HEK293T (cell line): Measurements from ENCODE around the gene FANCD2.

Experiments
- CTBP1 ChIP-seq: fragments of 450-650 bp; IDR thresholded peaks from 2 replicates; pipeline ENCODE4 v1.6.1; 2016; ENCODE audit warnings: borderline replicate concordance
- FOXA1 ChIP-seq: fragments of 450-650 bp; IDR thresholded peaks from 2 replicates; pipeline ENCODE4 v1.6.1; 2016; ENCODE audit warnings: mild to moderate bottlenecking
- FOXK2 ChIP-seq: fragments of 450-650 bp; IDR thresholded peaks from 2 replicates; pipeline ENCODE4 v1.6.1; 2016; ENCODE audit warnings: mild to moderate bottlenecking
- FOXM1 ChIP-seq: fragments of 450-650 bp; IDR thresholded peaks from 2 replicates; pipeline ENCODE4 v1.6.1; 2017; ENCODE audit warnings: mild to moderate bottlenecking, borderline replicate concordance
- HDGF ChIP-seq: fragments of 450-650 bp; IDR thresholded peaks from 2 replicates; pipeline ENCODE4 v1.6.1; 2017; ENCODE audit warnings: antibody characterized with exemption, borderline replicate concordance
- LEF1 ChIP-seq: fragments of 450-650 bp; IDR thresholded peaks from 2 replicates; pipeline ENCODE4 v1.6.1; 2017; ENCODE audit warnings: mild to moderate bottlenecking, borderline replicate concordance
- SP1 ChIP-seq: fragments of 450-650 bp; IDR thresholded peaks from 2 replicates; pipeline ENCODE4 v1.6.1; 2017
- SUZ12 ChIP-seq: fragments of 450-650 bp; IDR thresholded peaks from 2 replicates; pipeline ENCODE4 v1.6.1; 2016; ENCODE audit warnings: mild to moderate bottlenecking
- TARDBP ChIP-seq: fragments of 450-650 bp; IDR thresholded peaks from 2 replicates; pipeline ENCODE4 v1.6.1; 2016
- TF ChIP-seq, protein P1 (sequence below): fragments of 450-650 bp; IDR thresholded peaks from 2 replicates; pipeline ENCODE4 v1.6.1; 2016

DNA sequence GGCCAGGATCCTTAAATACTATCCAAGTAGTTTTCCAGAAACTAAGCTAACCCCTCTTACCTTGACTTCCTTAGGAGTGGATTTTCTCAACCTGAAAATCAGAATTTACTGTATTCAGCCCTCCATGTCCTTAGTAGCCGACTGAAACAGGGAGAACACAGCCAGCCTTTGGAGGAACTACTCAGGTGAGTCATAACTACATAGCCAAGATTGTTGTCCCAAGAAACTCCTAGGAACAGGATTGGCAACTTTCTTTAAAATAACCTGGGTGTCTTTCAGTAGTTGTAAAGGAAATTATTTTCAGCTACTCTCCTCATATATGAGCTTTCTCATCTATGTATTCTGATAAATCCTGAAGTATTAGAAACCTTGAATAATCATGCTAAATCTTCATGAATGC lies 59.5 kb downstream of the FANCD2 start:
- no peak for TF ChIP-seq FOXK2
- no peak for TF ChIP-seq TARDBP
- no peak for TF ChIP-seq CTBP1
- TF ChIP-seq HDGF: no peak
- TF ChIP-seq SP1: no peak
- no peak for TF ChIP-seq FOXA1
- no peak for TF ChIP-seq LEF1
- no peak for TF ChIP-seq FOXM1
- no peak for TF ChIP-seq SUZ12
- TF ChIP-seq, protein P1, sequence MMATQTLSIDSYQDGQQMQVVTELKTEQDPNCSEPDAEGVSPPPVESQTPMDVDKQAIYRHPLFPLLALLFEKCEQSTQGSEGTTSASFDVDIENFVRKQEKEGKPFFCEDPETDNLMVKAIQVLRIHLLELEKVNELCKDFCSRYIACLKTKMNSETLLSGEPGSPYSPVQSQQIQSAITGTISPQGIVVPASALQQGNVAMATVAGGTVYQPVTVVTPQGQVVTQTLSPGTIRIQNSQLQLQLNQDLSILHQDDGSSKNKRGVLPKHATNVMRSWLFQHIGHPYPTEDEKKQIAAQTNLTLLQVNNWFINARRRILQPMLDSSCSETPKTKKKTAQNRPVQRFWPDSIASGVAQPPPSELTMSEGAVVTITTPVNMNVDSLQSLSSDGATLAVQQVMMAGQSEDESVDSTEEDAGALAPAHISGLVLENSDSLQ: no peak
